DMS53 (cell line): ENCODE results near the gene GAPDHS.

ENCODE experiments used
- DNase-seq: peaks from one replicate; lab custom pipeline; 2025; lab: John Stamatoyannopoulos, UW

Gene GAPDHS

GRCh38 chr19:35511337-35511736 is 21.9 kb upstream of the GAPDHS start:
- no peak for DNase-seq

GRCh38 chr19:35512831-35513627 is 20.2 kb upstream of the GAPDHS start:
- DNase-seq = no peak

- DNase-seq = peak; percentile 48
These were observed 19.5 kb upstream of the GAPDHS start, which contains the start of gene DMKN for GRCh38 chr19:35513628-35514281. DMKN (minus strand) TSS chr19:35513649; CDS start chr19:35513475, 174 bp downstream.

GRCh38 chr19:35514282-35514809 is 18.9 kb upstream of the GAPDHS start:
- no peak for DNase-seq

- DNase-seq = no peak
These were observed 16.9 kb upstream of the GAPDHS start for GRCh38 chr19:35516310-35516709.

- DNase-seq = no peak
These were observed 15.9 kb upstream of the GAPDHS start for GRCh38 chr19:35517342-35517741.

GRCh38 chr19:35518313-35518712 is 14.9 kb upstream of the GAPDHS start:
- no peak for DNase-seq

- DNase-seq = no peak
These were observed 14.0 kb upstream of the GAPDHS start for GRCh38 chr19:35519291-35519690.

- peak; percentile 63 for DNase-seq
These were observed 12.0 kb upstream of the GAPDHS start for GRCh38 chr19:35521124-35521743.

- no peak for DNase-seq
These were observed 10.4 kb upstream of the GAPDHS start for GRCh38 chr19:35522745-35523327.

- DNase-seq = no peak
These were observed 8.9 kb upstream of the GAPDHS start for GRCh38 chr19:35524181-35524837.

GRCh38 chr19:35525873-35526272 is 7.4 kb upstream of the GAPDHS start:
- DNase-seq = no peak

- no peak for DNase-seq
These were observed 4.8 kb upstream of the GAPDHS start, which contains the start of gene SBSN for GRCh38 chr19:35528218-35529038. SBSN (minus strand) TSS chr19:35528311; CDS start chr19:35528281, 30 bp downstream.

- DNase-seq = no peak
These were observed 3.7 kb upstream of the GAPDHS start for GRCh38 chr19:35529241-35530218.

GRCh38 chr19:35531291-35531690 is 2.0 kb upstream of the GAPDHS start:
- peak; percentile 65 for DNase-seq

- DNase-seq = peak; percentile 58
These were observed 651 bp downstream of the GAPDHS start for GRCh38 chr19:35533822-35534392.

GRCh38 chr19:35534803-35535480 is 1.7 kb downstream of the GAPDHS start:
- DNase-seq = peak; percentile 27

- DNase-seq = no peak
These were observed 6.1 kb downstream of the GAPDHS start for GRCh38 chr19:35539314-35539713.

GRCh38 chr19:35539850-35540249 is 6.6 kb downstream of the GAPDHS start:
- no peak for DNase-seq
